ENCODE data around the gene MUC2. TPM values are rescaled to one million over a fixed set of nuclear protein-coding genes. Genes with fewer than 3 reads are reported as not detected.

Gene MUC2
- total RNA-seq, 1 experiment from 2014 or later = 0.04 TPM

GRCh38 chr11:1026641-1027482, 47.8 kb upstream of the MUC2 start:
- H3K4me2 ChIP-seq = no peak overlapping the region
- H3K9me2 ChIP-seq (ENCODE audit: insufficient read depth) = no peaks in the 10 kb centered on the region
- TF ChIP-seq, protein P1, sequence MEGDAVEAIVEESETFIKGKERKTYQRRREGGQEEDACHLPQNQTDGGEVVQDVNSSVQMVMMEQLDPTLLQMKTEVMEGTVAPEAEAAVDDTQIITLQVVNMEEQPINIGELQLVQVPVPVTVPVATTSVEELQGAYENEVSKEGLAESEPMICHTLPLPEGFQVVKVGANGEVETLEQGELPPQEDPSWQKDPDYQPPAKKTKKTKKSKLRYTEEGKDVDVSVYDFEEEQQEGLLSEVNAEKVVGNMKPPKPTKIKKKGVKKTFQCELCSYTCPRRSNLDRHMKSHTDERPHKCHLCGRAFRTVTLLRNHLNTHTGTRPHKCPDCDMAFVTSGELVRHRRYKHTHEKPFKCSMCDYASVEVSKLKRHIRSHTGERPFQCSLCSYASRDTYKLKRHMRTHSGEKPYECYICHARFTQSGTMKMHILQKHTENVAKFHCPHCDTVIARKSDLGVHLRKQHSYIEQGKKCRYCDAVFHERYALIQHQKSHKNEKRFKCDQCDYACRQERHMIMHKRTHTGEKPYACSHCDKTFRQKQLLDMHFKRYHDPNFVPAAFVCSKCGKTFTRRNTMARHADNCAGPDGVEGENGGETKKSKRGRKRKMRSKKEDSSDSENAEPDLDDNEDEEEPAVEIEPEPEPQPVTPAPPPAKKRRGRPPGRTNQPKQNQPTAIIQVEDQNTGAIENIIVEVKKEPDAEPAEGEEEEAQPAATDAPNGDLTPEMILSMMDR (conservative IDR thresholded peaks at IDR 0.05) = no peak
- TF ChIP-seq EZH2 (IDR thresholded peaks at IDR 0.05; ENCODE audit: low read depth) = no peak
- no peaks in the 10 kb centered on the region for H3F3A ChIP-seq (ENCODE audit: insufficient read depth, low read depth)
- H3K4me1 ChIP-seq (replicated peaks; ENCODE audit: insufficient read depth) = no peaks in the 10 kb centered on the region
- no peaks in the 10 kb centered on the region for H3K79me2 ChIP-seq (ENCODE audit: low read depth)
- H3K27me3 ChIP-seq (ENCODE audit: insufficient read depth, low read depth) = no peaks in the 10 kb centered on the region
- no peaks in the 10 kb centered on the region for H3K36me3 ChIP-seq (ENCODE audit: low read depth)
- no peak overlapping the region for H3K27ac ChIP-seq
- ChIA-PET POLR2A (ENCODE audit: unreplicated experiment) (no interaction called here), CTCF (no interaction called here)
- intact Hi-C loops (cut with micrococcal nuclease; ENCODE audit: unreplicated experiment) = no loop called here
- no peak overlapping the region for H3K4me3 ChIP-seq
- H2AFZ ChIP-seq = no peak overlapping the region
- no peaks in the 10 kb centered on the region for H3K9me3 ChIP-seq (ENCODE audit: insufficient read depth, low read depth)
- DNase-seq = no peak
- BruUV-seq (replicated peaks) = no TSS peak
- H4K20me1 ChIP-seq (ENCODE audit: insufficient read depth) = no peaks in the 10 kb centered on the region

- TF ChIP-seq, protein P1 (conservative IDR thresholded peaks at IDR 0.05) = no peak
- TF ChIP-seq EZH2 (IDR thresholded peaks at IDR 0.05; ENCODE audit: low read depth) = no peak
- Histone ChIP-seq H3K9me2 (ENCODE audit: insufficient read depth) (no peaks in the 10 kb centered on the region), H4K20me1 (ENCODE audit: insufficient read depth) (no peaks in the 10 kb centered on the region), H3K36me3 (ENCODE audit: low read depth) (no peaks in the 10 kb centered on the region), H3K4me1 (replicated peaks; ENCODE audit: insufficient read depth) (no peaks in the 10 kb centered on the region), H3K4me2 (no peak overlapping the region), H3K27ac (no peak overlapping the region), H3F3A (ENCODE audit: insufficient read depth, low read depth) (no peaks in the 10 kb centered on the region), H3K4me3 (no peak overlapping the region), H3K9me3 (ENCODE audit: insufficient read depth, low read depth) (no peaks in the 10 kb centered on the region), H3K79me2 (ENCODE audit: low read depth) (no peaks in the 10 kb centered on the region), H3K27me3 (ENCODE audit: insufficient read depth, low read depth) (no peaks in the 10 kb centered on the region), H2AFZ (no peak overlapping the region)
- no peak for DNase-seq
- intact Hi-C loops (cut with micrococcal nuclease; ENCODE audit: unreplicated experiment) = no loop called here
- ChIA-PET CTCF (no interaction called here), POLR2A (ENCODE audit: unreplicated experiment) (no interaction called here)
- no TSS peak for BruUV-seq (replicated peaks)
Observed at GRCh38 chr11:1027483-1028290, 47.0 kb upstream of the MUC2 start.

- Histone ChIP-seq H3F3A (ENCODE audit: insufficient read depth, low read depth) (no peaks in the 10 kb centered on the region), H3K27me3 (ENCODE audit: insufficient read depth, low read depth) (no peaks in the 10 kb centered on the region), H4K20me1 (ENCODE audit: insufficient read depth) (no peaks in the 10 kb centered on the region), H3K4me2 (no peak overlapping the region), H3K4me3 (no peak overlapping the region), H3K36me3 (ENCODE audit: low read depth) (no peaks in the 10 kb centered on the region), H3K27ac (no peak overlapping the region), H3K9me3 (ENCODE audit: insufficient read depth, low read depth) (no peaks in the 10 kb centered on the region), H3K4me1 (replicated peaks; ENCODE audit: insufficient read depth) (no peaks in the 10 kb centered on the region), H2AFZ (no peak overlapping the region), H3K9me2 (ENCODE audit: insufficient read depth) (no peaks in the 10 kb centered on the region), H3K79me2 (ENCODE audit: low read depth) (no peaks in the 10 kb centered on the region)
- no peak for DNase-seq
- TF ChIP-seq, protein P1 (conservative IDR thresholded peaks at IDR 0.05) = no peak
- no peak for TF ChIP-seq EZH2 (IDR thresholded peaks at IDR 0.05; ENCODE audit: low read depth)
- ChIA-PET POLR2A (ENCODE audit: unreplicated experiment) (no interaction called here), CTCF (no interaction called here)
- intact Hi-C loops (cut with micrococcal nuclease; ENCODE audit: unreplicated experiment) = no loop called here
- BruUV-seq (replicated peaks) = no TSS peak
Observed at GRCh38 chr11:1028291-1028540, 46.5 kb upstream of the MUC2 start.

Measured in PC-9 (cell line).